Gastroesophageal sphincter (tissue), 3 donors: ENCODE results near the gene CLEC2L.

Source experiments
- CTCF ChIP-seq, 4 experiments: fragments of 200-600 bp in 2 of 4; fragments of 450-650 bp in 2 of 4; sonication (generic) in 1 of 4; IDR thresholded peaks; one replicate each; pipeline ENCODE4 v1.5.1; 2017 to 2019; ENCODE audit warnings: antibody characterized with exemption in 4 of 4, mild to moderate bottlenecking in 2 of 4, moderate library complexity in 2 of 4
- POLR2A ChIP-seq, 2 donors: fragments of 450-650 bp; IDR thresholded peaks; one replicate each; pipeline ENCODE4 v1.6.1; 2017; ENCODE audit warnings: antibody characterized with exemption in 2 of 2, mild to moderate bottlenecking in 2 of 2, moderate library complexity in 1 of 2

DNA sequence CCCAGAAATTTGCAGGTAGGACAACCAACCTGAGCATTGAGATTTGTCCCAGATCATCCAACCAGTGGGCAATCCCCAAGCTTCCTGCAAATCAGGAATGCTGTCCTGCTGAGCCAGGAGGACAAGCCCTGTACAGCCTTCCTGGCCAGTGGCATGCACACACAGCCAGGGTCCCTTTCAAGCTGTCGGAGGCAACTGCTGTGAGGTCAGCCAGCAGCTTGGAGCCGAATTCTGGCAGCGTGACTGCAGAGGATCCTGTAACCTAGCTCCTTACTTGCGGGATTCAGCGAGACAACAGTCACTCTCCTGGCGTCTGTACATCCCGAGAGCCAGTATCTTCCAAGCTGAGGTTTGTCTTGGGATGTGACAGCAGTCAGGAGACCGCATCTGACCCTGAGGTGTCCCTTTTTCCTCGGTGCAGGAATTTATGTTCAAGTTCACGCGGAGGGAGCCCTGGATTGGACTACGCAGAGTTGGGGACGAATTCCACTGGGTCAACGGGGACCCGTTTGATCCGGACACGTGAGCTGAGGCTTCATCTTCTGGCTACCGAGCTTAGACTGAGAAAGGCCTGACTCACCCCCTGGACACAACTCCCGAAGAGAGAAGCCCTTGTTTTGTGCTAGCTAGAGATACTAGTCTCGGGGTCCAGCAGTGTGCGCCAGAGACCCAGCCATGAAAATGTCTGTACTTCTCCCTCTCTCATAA is 18.3 kb downstream of the CLEC2L start:
- TF ChIP-seq CTCF (IDR thresholded peaks at IDR 0.05) (no peak), POLR2A (IDR thresholded peaks at IDR 0.05) (no peak)
